IPS-NIHi7 (cell line): ENCODE results near the gene C12orf56.
"Not testable (repeated sequence)": the region's sequence is repeated elsewhere in the genome, so short reads cannot be mapped to it uniquely, and the experiment has no call there.

Experiments
- DNase-seq: peaks from one replicate; pipeline ENCODE4 v3.0.0; 2012; ENCODE audit warnings: mixed read lengths; ENCODE audit errors: extremely low spot score

Gene C12orf56

GRCh38 chr12:64232196-64232595 lies 158.4 kb downstream of the C12orf56 start:
- no peak for DNase-seq

- DNase-seq = no peak
Measured at GRCh38 chr12:64229796-64230195, 160.8 kb downstream of the C12orf56 start.

- DNase-seq = no peak
Measured at GRCh38 chr12:64229240-64229639, 161.3 kb downstream of the C12orf56 start.

- DNase-seq = no peak
Measured at GRCh38 chr12:64225626-64226025, 164.9 kb downstream of the C12orf56 start.

GRCh38 chr12:64222009-64222765 lies 168.4 kb downstream of the C12orf56 start, which contains the start of gene KICS2:
TSS of gene KICS2 (minus strand) at chr12:64222296. CDS start at chr12:64222237, 59 bp downstream.
- peak; percentile 93 for DNase-seq

GRCh38 chr12:64221651-64222008 lies 168.9 kb downstream of the C12orf56 start:
- DNase-seq = peak; percentile 85

GRCh38 chr12:64220046-64220445 lies 170.5 kb downstream of the C12orf56 start:
- no peak for DNase-seq

- DNase-seq = no peak
Measured at GRCh38 chr12:64219145-64219544, 171.4 kb downstream of the C12orf56 start.

GRCh38 chr12:64218597-64218996 lies 172.0 kb downstream of the C12orf56 start:
- DNase-seq = no peak

GRCh38 chr12:64217643-64218042 lies 172.9 kb downstream of the C12orf56 start:
- DNase-seq = not testable (repeated sequence)

GRCh38 chr12:64216239-64216638 lies 174.3 kb downstream of the C12orf56 start:
- DNase-seq = no peak
